ACHN (cell line): ENCODE results near the gene MACF1.
"Not testable (repeated sequence)": the region's sequence is repeated elsewhere in the genome, so short reads cannot be mapped to it uniquely, and the experiment has no call there.

Experiments
- DNase-seq: peaks from one replicate; pipeline ENCODE4 v3.0.0-alpha.2; 2015
- in situ Hi-C: cut with HindIII; loops from 2 replicates; pipeline ENCODE4 v1.10.0; 2017; ENCODE audit warnings: low sequenced_read_pairs, low pct_ligation_motif_present, low pct_unique_long_range_greater_than_20kb

The MACF1 gene

DNA sequence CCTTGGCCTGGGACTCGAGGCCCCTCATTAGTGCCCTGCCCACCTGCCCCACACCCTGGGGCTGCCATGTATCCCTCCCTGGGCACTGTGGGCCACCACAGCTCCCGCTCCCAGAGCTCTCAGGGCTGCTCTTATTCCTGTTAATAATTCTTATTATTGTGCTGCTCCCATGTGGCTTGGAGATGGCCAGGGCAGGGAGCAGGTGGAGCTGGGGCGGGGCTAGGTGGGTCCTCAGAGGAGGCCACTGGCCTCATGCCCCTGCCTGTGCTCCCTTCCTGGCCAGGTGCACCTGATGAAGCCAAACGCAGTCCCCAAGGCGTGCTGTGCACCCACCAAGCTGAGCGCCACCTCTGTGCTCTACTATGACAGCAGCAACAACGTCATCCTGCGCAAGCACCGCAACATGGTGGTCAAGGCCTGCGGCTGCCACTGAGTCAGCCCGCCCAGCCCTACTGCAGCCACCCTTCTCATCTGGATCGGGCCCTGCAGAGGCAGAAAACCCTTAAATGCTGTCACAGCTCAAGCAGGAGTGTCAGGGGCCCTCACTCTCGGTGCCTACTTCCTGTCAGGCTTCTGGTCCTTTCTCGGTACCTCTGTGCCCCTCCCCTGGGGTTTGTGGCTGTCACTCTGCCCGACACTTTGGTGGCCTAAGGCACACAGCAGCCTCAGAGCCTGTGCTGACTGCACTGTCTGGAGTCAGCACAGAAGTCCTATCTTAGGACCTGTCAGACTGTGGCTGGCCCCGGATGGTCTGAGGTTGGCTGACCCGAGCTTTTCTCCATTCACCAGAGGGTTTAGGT is 321.1 kb downstream of the MACF1 start:
- in situ Hi-C loops = no loop called here
- no peak for DNase-seq

DNA sequence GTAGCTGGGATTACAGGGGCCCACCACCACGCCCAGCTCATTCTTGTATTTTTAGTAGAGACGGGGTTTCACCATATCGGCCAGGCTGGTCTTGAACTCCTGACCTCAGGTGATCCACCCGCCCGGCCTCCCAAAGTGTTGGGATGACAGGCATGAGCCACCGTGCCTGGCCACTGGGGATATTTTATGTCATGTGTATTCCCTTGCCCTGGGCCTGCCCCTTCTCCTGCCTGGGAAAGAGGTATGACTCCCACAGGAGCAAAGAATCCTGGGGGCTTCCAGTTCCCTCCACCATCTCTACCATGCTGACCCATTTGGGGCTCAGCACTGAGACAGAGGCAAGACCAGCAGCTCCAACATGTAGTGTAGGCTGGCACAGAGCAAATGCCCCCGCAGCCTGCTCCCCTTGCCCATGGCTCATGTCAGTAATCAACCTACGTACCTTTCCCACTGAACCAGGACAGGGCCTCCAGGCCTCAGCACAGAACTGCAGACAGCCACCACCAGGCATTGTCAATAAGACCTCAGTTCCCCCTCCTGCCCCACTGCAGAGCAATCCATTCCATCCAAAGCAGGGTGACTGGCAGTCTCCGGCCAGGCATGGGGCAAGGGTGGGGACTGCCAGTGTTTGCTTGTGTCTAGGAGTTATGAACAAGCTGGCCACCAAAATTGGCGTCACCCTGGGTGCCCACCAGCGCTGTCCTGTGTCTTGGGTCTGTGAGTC is 322.1 kb downstream of the MACF1 start:
- DNase-seq = no peak
- in situ Hi-C loops = no loop called here

DNA sequence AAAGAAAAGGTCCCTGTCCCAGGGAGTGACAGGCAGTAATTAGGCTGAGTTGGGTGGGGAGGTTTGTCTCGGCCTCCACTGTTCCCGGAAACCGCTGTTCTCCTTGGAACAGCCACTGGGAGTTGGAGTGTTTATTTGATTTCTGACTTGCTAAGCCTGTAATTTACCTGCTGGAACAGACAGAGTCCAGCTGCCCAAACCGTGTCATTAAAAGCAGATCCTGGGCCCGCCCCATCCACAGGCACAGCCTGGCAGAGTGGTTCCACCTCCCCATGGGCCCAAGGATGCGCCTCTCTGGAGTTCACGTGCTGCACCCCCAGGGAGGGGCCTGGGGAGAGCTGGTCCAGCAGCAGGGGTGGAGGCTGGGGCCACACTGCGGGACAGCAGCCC is 322.7 kb downstream of the MACF1 start:
- in situ Hi-C loops, DNase-seq: not testable (repeated sequence)

DNA sequence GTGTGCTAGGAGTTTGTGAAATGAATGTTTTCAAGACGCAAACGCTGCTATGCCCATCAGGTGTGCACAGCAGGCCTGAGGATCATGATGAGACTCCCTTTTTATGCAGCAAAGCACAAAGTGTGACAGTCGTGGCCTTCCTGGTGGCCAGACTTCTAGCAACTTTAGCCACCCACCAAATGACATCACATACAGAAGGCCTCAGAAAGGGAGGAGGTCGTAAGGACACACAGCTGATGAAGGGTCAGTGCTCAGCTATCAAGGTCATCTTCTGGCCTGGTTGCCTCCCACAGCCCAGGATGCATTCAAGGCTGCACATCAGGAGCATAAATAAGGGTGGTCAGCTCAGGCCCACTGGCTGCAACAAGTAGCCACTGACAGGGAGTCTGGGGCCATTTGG is 323.6 kb downstream of the MACF1 start:
- in situ Hi-C loops = no loop called here
- DNase-seq = no peak

DNA sequence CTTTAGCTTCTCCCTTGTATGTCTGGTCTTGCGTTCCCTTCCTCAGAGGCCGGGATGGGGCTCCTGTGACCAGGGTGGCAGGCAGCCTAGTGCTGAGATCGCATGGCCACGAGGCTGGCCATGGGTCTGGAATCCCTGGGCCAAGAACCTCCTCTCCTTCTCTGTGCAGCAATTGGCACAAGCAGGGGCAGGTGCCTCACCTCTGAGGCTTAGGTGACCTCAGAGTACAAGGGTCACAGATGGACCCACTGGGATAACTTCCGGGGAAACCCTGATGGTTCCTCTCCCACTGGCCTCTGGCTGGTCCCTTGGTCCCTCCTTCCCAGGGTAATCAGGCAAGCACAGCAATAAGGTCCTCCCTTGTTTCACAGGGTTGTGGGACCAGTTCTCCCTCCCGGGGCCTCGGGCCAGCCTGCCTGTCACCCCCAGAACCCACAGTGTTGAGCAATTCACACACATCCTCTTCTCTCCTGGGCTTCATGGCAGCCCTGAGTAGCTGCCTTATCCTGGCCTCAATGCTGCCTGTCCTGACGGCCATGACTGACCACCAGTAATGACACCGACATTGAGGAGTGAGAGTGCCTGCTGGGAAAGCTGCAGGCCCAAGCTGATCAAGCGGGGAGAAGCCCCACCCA is 325.5 kb downstream of the MACF1 start:
- DNase-seq = no peak

DNA sequence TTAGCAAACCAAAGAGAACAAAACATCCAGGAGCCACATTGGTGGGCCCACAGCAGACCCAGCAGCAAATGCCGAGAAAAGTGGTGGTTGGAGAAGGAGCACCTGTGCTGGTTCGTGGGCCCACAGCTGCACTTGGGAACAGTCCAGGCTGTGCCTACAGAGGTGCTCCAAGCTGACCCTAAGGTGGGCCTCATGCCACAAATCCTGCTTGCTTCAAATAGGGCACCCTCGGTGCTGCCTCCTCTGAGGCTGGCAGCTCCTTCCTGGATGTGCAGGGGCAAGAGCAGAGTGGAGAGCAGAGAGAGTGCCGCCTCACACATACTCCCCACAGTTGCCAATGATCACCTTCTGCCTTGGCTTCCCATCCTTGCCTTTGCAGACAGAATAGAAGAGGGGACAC is 327.0 kb downstream of the MACF1 start:
- no peak for DNase-seq
- in situ Hi-C loops = no loop called here

More for the DNA sequence above, 325.5 kb downstream of the MACF1 start:
- in situ Hi-C loops = no loop called here

DNA sequence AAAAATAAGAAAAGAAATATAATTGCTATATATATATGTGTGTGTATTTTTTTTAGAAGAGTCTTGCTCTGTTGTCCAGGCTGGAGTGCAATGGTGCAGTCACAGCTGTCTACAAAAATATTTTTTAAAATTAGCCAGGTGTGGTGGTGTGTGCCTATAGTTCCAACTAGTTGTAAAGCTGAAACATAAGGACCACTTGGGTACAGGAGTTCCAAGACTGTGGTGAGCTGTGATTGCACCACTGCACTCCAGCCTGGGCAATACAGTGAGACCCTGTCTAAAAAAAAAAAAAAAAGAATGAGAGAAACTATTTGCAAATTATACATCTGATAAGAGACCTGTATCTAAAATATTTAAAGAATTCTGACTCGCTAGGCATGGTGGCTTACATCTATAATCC is 328.9 kb downstream of the MACF1 start:
- in situ Hi-C loops = no loop called here
- DNase-seq = no peak
